ENCODE data around the gene CACNB2. TPM values are rescaled to one million over a fixed set of nuclear protein-coding genes. Genes with fewer than 3 reads are reported as not detected.

Gene CACNB2
- total and polyA plus RNA-seq, 2 experiments from 2014 or later, result 101 to 172 TPM

GRCh38 chr10:18240185-18240882 is 100.1 kb downstream of the CACNB2 start:
- Histone ChIP-seq H3K9me3 (ENCODE audit: low read depth) (no peaks in the 10 kb centered on the region), H3K27me3 (no peaks in the 10 kb centered on the region), H3K4me3 (no peak overlapping the region), H3K4me1 (ENCODE audit: low read depth) (no peaks in the 10 kb centered on the region), H3K36me3 (no peaks in the 10 kb centered on the region), H3K27ac (peak overlapping the region; percentile 2)
- no peak for TF ChIP-seq CTCF (IDR thresholded peaks at IDR 0.05; ENCODE audit: low read depth, low read length)
- no peak for DNase-seq (ENCODE audit: low read depth in 1 of 2, low spot score in 1 of 2)

GRCh38 chr10:18246967-18247366 is 106.7 kb downstream of the CACNB2 start:
- Histone ChIP-seq H3K36me3 (no peaks in the 10 kb centered on the region), H3K27me3 (no peaks in the 10 kb centered on the region), H3K4me1 (ENCODE audit: low read depth) (peaks cover 2% of the 10 kb centered on the region), H3K4me3 (no peak overlapping the region), H3K9me3 (ENCODE audit: low read depth) (no peaks in the 10 kb centered on the region), H3K27ac (no peak overlapping the region)
- TF ChIP-seq CTCF (IDR thresholded peaks at IDR 0.05; ENCODE audit: low read depth, low read length), result no peak
- no peak for DNase-seq (ENCODE audit: low read depth in 1 of 2, low spot score in 1 of 2)

- no peak for TF ChIP-seq CTCF (IDR thresholded peaks at IDR 0.05; ENCODE audit: low read depth, low read length)
- no peak for DNase-seq (ENCODE audit: low read depth in 1 of 2, low spot score in 1 of 2)
- H3K9me3 ChIP-seq (ENCODE audit: low read depth), result no peaks in the 10 kb centered on the region
- peaks cover 2% of the 10 kb centered on the region for H3K4me1 ChIP-seq (ENCODE audit: low read depth)
- H3K27me3 ChIP-seq, result no peaks in the 10 kb centered on the region
- H3K4me3 ChIP-seq, result no peak overlapping the region
- H3K27ac ChIP-seq, result no peak overlapping the region
- no peaks in the 10 kb centered on the region for H3K36me3 ChIP-seq
Observed at GRCh38 chr10:18252086-18252485, 111.9 kb downstream of the CACNB2 start.

- Histone ChIP-seq H3K36me3 (no peaks in the 10 kb centered on the region), H3K4me3 (no peak overlapping the region), H3K27ac (no peak overlapping the region), H3K9me3 (ENCODE audit: low read depth) (no peaks in the 10 kb centered on the region), H3K27me3 (no peaks in the 10 kb centered on the region), H3K4me1 (ENCODE audit: low read depth) (peaks cover 2% of the 10 kb centered on the region)
- DNase-seq (ENCODE audit: low read depth in 1 of 2, low spot score in 1 of 2), result no peak
- TF ChIP-seq CTCF (IDR thresholded peaks at IDR 0.05; ENCODE audit: low read depth, low read length), result no peak
Observed at GRCh38 chr10:18254086-18254485, 113.9 kb downstream of the CACNB2 start.

GRCh38 chr10:18254692-18255091 is 114.5 kb downstream of the CACNB2 start:
- no peaks in the 10 kb centered on the region for H3K27me3 ChIP-seq
- H3K4me3 ChIP-seq, result no peak overlapping the region
- H3K36me3 ChIP-seq, result no peaks in the 10 kb centered on the region
- no peaks in the 10 kb centered on the region for H3K9me3 ChIP-seq (ENCODE audit: low read depth)
- no peak for DNase-seq (ENCODE audit: low read depth in 1 of 2, low spot score in 1 of 2)
- no peak for TF ChIP-seq CTCF (IDR thresholded peaks at IDR 0.05; ENCODE audit: low read depth, low read length)
- peaks cover 3% of the 10 kb centered on the region for H3K4me1 ChIP-seq (ENCODE audit: low read depth)
- H3K27ac ChIP-seq, result no peak overlapping the region

Measured in cardiac muscle cell (in vitro differentiated cells and primary cell).